Stromal cell of bone marrow (primary cell): ENCODE results near the gene GRM3.

Experiments
- DNase-seq: peaks from one replicate; pipeline ENCODE4 v3.0.0-alpha.2; 2012; ENCODE audit warnings: low read depth

Gene GRM3

DNA sequence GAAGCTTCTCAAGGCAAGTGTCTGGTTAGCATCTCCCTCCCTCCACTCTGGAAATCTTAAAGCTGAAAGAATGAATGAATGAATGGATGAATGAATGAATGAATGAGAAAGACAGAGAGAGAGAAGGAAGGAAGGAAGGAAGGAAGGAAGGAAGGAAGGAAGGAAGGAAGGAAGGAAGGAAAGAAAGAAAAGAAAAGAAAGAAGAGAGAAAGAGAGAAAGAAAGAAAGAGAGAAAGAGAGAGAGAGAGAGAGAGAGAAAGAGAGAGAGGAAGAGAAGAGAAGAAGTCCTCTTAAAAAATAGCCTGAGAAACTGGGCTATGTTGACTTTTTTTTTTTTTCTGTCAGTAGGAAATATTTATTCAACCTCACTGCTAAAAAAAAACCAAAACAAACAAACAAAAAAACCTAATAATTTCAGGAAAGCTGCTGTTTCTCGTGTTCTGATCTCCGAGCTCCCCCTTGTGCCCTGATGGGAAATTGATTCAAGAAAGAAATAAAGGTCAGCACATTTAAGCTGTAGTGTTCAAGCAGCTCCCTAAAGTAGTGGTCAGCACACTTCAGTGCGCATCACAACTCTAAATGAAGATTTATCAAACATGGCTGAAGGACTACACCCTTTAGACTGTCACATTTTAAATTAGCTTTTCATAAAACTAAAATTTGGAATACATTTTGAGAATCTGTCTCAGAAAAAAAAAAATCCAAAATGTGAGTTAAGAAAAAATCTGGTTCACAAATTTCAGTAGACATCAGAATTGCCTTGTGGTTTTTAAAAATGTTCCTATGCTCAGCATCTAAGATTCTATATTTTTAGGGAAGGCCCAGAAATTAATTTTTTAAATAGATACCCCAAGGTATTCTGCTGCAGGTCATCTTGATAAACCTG is 261.5 kb downstream of the GRM3 start:
- DNase-seq: peak; percentile 9

DNA sequence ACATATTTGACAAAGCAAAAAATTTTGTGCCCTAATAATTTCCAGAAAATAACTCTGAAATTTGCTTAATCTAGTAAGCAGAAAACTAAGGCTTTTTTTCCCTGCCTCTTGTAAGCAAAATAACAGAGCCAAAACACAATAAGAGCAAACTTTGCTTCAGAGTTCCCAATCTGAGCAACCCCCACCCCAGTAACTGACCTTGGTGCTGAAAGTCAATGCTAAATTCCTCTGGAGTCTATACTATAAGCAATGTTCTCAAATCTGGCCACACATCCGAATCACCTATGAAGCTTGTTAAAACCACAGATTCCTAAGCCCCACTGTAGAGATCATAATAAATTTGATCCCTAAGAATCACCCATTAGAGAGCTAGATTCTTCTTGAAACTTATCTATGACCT is 265.2 kb downstream of the GRM3 start:
- DNase-seq: no peak

DNA sequence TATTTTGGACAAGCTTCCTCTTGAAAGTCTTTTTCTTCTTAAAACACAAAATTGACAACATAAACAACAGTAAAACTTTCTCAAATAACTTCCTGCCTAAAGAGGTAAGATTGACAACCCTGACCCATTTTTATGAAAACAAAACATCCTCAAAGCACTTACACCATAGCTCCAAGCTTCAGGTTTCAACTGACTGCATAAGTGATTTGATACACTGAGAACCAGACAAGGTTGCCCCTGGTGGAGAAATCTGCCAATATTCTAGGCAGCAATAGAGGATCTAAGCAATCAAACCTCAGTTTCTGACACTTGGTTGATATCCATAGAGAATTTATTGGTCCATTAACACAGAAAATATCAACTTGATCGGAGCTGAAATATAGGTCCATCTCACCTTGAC is 267.9 kb downstream of the GRM3 start:
- DNase-seq: no peak

DNA sequence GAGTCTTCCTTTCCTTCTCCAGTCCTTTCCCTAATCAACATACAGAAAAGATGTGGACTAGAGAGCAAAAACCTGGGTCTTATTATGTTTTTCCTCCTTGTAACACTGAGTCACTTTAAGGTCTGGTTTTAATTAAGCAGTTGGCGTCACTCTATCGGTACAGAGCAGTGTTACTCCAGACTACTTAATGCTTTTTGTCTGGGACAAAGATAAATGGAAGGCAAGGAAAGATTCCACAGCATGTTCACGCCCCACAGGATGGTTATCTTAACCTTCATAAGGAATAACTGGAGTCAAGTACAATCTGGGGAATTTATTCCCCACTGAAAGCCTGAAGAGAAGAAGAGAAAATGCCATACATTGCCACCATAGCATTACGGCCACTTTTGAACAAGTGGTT is 270.0 kb downstream of the GRM3 start:
- DNase-seq: peak; percentile 39
